Activated CD4-positive, alpha-beta T cell treated with anti-CD3 and anti-CD28 coated beads for 36 hours (primary cell): ENCODE data around the gene FRMD5. TPM values are rescaled to one million over a fixed set of nuclear protein-coding genes. Genes with fewer than 3 reads are reported as not detected.

Source experiments
- ATAC-seq: fragments of 200-7000 bp; cut with Tn5 transposase; one replicate; pipeline ENCODE4 v1.10.0; 2021; ENCODE audit warnings: mild to moderate bottlenecking, moderate library complexity
- CTCF ChIA-PET: fragments of 350-600 bp; sonication (Branson Sonifier 250); formaldehyde crosslinking; loops from one replicate; lab custom pipeline; 2021; ENCODE audit warnings: antibody characterized with exemption; lab: Charles Lee
- POLR2A ChIA-PET: fragments of 350-600 bp; sonication (Branson Sonifier 250); formaldehyde crosslinking; loops from one replicate; lab custom pipeline; 2021; ENCODE audit warnings: antibody characterized with exemption, inconsistent platforms; lab: Charles Lee
- DNase-seq: peaks from one replicate; pipeline ENCODE4 v3.0.0-alpha.2; 2020
- H3K27ac Mint-ChIP-seq: one replicate; pipeline ENCODE4 v1.8.0; 2021; ENCODE audit warnings: mixed read lengths
- H3K27me3 Mint-ChIP-seq: one replicate; pipeline ENCODE4 v1.8.0; 2021; ENCODE audit warnings: mixed read lengths
- H3K36me3 Mint-ChIP-seq: one replicate; pipeline ENCODE4 v1.8.0; 2021; ENCODE audit warnings: low read depth, mixed read lengths
- H3K4me1 Mint-ChIP-seq: one replicate; pipeline ENCODE4 v1.8.0; 2021; ENCODE audit warnings: mixed read lengths
- H3K4me3 Mint-ChIP-seq: one replicate; pipeline ENCODE4 v1.8.0; 2021; ENCODE audit warnings: mild to moderate bottlenecking, moderate library complexity, mixed read lengths
- H3K9me3 Mint-ChIP-seq: one replicate; pipeline ENCODE4 v1.8.0; 2021; ENCODE audit warnings: low read depth, mixed read lengths
- intact Hi-C, 2 experiments: fragments of 100-400 bp; cut with DNase I in 1 of 2; cut with micrococcal nuclease in 1 of 2; formaldehyde crosslinking; loops; one replicate each; pipeline versions ENCODE4 v1.14.2 to v1.15.1; 2022 to 2024; cut with DNase I, micrococcal nuclease
- total RNA-seq, 2 experiments: library from RNA; stranded (reverse); gene quantifications; one replicate each; pipeline ENCODE4 v1.2.3, GENCODE V29; 2021

The FRMD5 gene
- total RNA-seq, 2 experiments from 2014 or later: 0.16 to 0.30 TPM

GRCh38 chr15:43927203-43927602 is 267.9 kb downstream of the FRMD5 start:
- intact Hi-C loops: no loop called here

GRCh38 chr15:43923553-43923952 is 271.5 kb downstream of the FRMD5 start:
- CTCF ChIA-PET: interaction anchor here (0.6 to 1.4 kb wide), 3 partner anchors 9 to 142 kb away, joined by 3 to 4 read pairs (median 4); no protein-coding TSS in a partner anchor
- intact Hi-C loops: no loop called here

More at GRCh38 chr15:43927203-43927602, 267.9 kb downstream of the FRMD5 start:
- ATAC-seq (no peak), DNase-seq (no peak)
- ChIA-PET POLR2A (no interaction called here), CTCF (no interaction called here)
- no peaks in the 10 kb centered on the region for H3K4me1 Mint-ChIP-seq
- H3K9me3 Mint-ChIP-seq: no peaks in the 10 kb centered on the region
- H3K4me3 Mint-ChIP-seq: no peak overlapping the region
- H3K27me3 Mint-ChIP-seq: peaks cover 2% of the 10 kb centered on the region
- H3K27ac Mint-ChIP-seq: no peak overlapping the region
- H3K36me3 Mint-ChIP-seq: no peaks in the 10 kb centered on the region

GRCh38 chr15:43922021-43922420 is 273.1 kb downstream of the FRMD5 start:
- peaks cover 6% of the 10 kb centered on the region for H3K27me3 Mint-ChIP-seq
- no peak for DNase-seq
- ChIA-PET POLR2A (no interaction called here), CTCF (interaction anchor here (1.1 kb wide), 1 partner anchor 366 kb away, joined by 4 read pairs; no protein-coding TSS in a partner anchor)
- no peak overlapping the region for H3K4me3 Mint-ChIP-seq
- intact Hi-C loops: no loop called here
- no peak for ATAC-seq
- no peaks in the 10 kb centered on the region for H3K9me3 Mint-ChIP-seq
- no peak overlapping the region for H3K27ac Mint-ChIP-seq
- H3K36me3 Mint-ChIP-seq: no peaks in the 10 kb centered on the region
- no peaks in the 10 kb centered on the region for H3K4me1 Mint-ChIP-seq

More at GRCh38 chr15:43923553-43923952, 271.5 kb downstream of the FRMD5 start:
- no peak overlapping the region for H3K4me3 Mint-ChIP-seq
- DNase-seq: no peak
- peaks cover 5% of the 10 kb centered on the region for H3K27me3 Mint-ChIP-seq
- POLR2A ChIA-PET: no interaction called here
- no peaks in the 10 kb centered on the region for H3K4me1 Mint-ChIP-seq
- H3K9me3 Mint-ChIP-seq: no peaks in the 10 kb centered on the region
- no peak for ATAC-seq
- no peaks in the 10 kb centered on the region for H3K36me3 Mint-ChIP-seq
- H3K27ac Mint-ChIP-seq: no peak overlapping the region

GRCh38 chr15:43920815-43921214 is 274.3 kb downstream of the FRMD5 start:
- no peaks in the 10 kb centered on the region for H3K36me3 Mint-ChIP-seq
- DNase-seq: no peak
- POLR2A ChIA-PET: no interaction called here
- CTCF ChIA-PET: interaction anchor here (0.8 to 2.1 kb wide), 2 partner anchors 16 to 97 kb away, joined by 3 to 8 read pairs; no protein-coding TSS in a partner anchor
- H3K27me3 Mint-ChIP-seq: peaks cover 6% of the 10 kb centered on the region
- H3K9me3 Mint-ChIP-seq: no peaks in the 10 kb centered on the region
- H3K27ac Mint-ChIP-seq: no peak overlapping the region
- H3K4me3 Mint-ChIP-seq: no peak overlapping the region
- intact Hi-C loops: no loop called here
- H3K4me1 Mint-ChIP-seq: no peaks in the 10 kb centered on the region
- no peak for ATAC-seq

GRCh38 chr15:43920254-43920600 is 274.8 kb downstream of the FRMD5 start:
- CTCF ChIA-PET: interaction anchor here (2.1 kb wide), 1 partner anchor 16 kb away, joined by 8 read pairs; no protein-coding TSS in a partner anchor
- intact Hi-C loops: no loop called here
- Mint-ChIP-seq H3K36me3 (no peaks in the 10 kb centered on the region), H3K27ac (no peak overlapping the region), H3K27me3 (peaks cover 6% of the 10 kb centered on the region), H3K4me1 (no peaks in the 10 kb centered on the region), H3K4me3 (no peak overlapping the region), H3K9me3 (no peaks in the 10 kb centered on the region)
- DNase-seq (no peak), ATAC-seq (no peak)
- POLR2A ChIA-PET: no interaction called here

GRCh38 chr15:43919540-43920253 is 275.4 kb downstream of the FRMD5 start:
- H3K4me1 Mint-ChIP-seq: no peaks in the 10 kb centered on the region
- CTCF ChIA-PET: interaction anchor here (0.7 to 2.1 kb wide), 2 partner anchors 15 to 128 kb away, joined by 4 to 8 read pairs; no protein-coding TSS in a partner anchor

GRCh38 chr15:43918717-43919116 is 276.4 kb downstream of the FRMD5 start:
- Mint-ChIP-seq H3K27ac (no peak overlapping the region), H3K4me3 (no peak overlapping the region), H3K27me3 (peaks cover 6% of the 10 kb centered on the region), H3K36me3 (no peaks in the 10 kb centered on the region), H3K4me1 (no peaks in the 10 kb centered on the region), H3K9me3 (no peaks in the 10 kb centered on the region)
- ChIA-PET POLR2A (no interaction called here), CTCF (interaction anchor here (0.6 to 2.1 kb wide), 3 partner anchors 8 to 1135 kb away, joined by 3 to 8 read pairs (median 6); no protein-coding TSS in a partner anchor)
- ATAC-seq (no peak), DNase-seq (no peak)
- intact Hi-C loops: no loop called here

More at GRCh38 chr15:43919540-43920253, 275.4 kb downstream of the FRMD5 start:
- no peak for ATAC-seq
- intact Hi-C loops: no loop called here
- Mint-ChIP-seq H3K9me3 (no peaks in the 10 kb centered on the region), H3K36me3 (no peaks in the 10 kb centered on the region), H3K4me3 (no peak overlapping the region), H3K27me3 (peaks cover 6% of the 10 kb centered on the region), H3K27ac (no peak overlapping the region)
- POLR2A ChIA-PET: no interaction called here
- no peak for DNase-seq

GRCh38 chr15:43916326-43916660 is 278.8 kb downstream of the FRMD5 start:
- POLR2A ChIA-PET: no interaction called here
- peaks cover 3% of the 10 kb centered on the region for H3K4me1 Mint-ChIP-seq
- H3K4me3 Mint-ChIP-seq: no peak overlapping the region
- DNase-seq (no peak), ATAC-seq (no peak)
- H3K27me3 Mint-ChIP-seq: peaks cover 6% of the 10 kb centered on the region
- CTCF ChIA-PET: interaction anchor here (0.6 to 1.4 kb wide), 4 partner anchors 10 to 136 kb away, joined by 3 to 5 read pairs (median 3); no protein-coding TSS in a partner anchor
- H3K27ac Mint-ChIP-seq: no peak overlapping the region
- H3K9me3 Mint-ChIP-seq: no peaks in the 10 kb centered on the region
- no peaks in the 10 kb centered on the region for H3K36me3 Mint-ChIP-seq
- intact Hi-C loops: no loop called here

GRCh38 chr15:43915631-43916325 is 279.3 kb downstream of the FRMD5 start:
- peaks cover 3% of the 10 kb centered on the region for H3K4me1 Mint-ChIP-seq
- POLR2A ChIA-PET: no interaction called here

GRCh38 chr15:43913941-43914340 is 281.1 kb downstream of the FRMD5 start:
- intact Hi-C loops: no loop called here
- ATAC-seq (no peak), DNase-seq (no peak)
- H3K36me3 Mint-ChIP-seq: no peaks in the 10 kb centered on the region
- H3K9me3 Mint-ChIP-seq: no peaks in the 10 kb centered on the region
- no peak overlapping the region for H3K27ac Mint-ChIP-seq
- ChIA-PET POLR2A (no interaction called here), CTCF (interaction anchor here (1.2 kb wide), 1 partner anchor 10 kb away, joined by 4 read pairs; no protein-coding TSS in a partner anchor)
- H3K4me3 Mint-ChIP-seq: no peak overlapping the region
- H3K27me3 Mint-ChIP-seq: peaks cover 5% of the 10 kb centered on the region
- H3K4me1 Mint-ChIP-seq: peaks cover 3% of the 10 kb centered on the region

More at GRCh38 chr15:43915631-43916325, 279.3 kb downstream of the FRMD5 start:
- ATAC-seq (no peak), DNase-seq (no peak)
- Mint-ChIP-seq H3K27ac (no peak overlapping the region), H3K27me3 (peaks cover 6% of the 10 kb centered on the region), H3K9me3 (no peaks in the 10 kb centered on the region), H3K36me3 (no peaks in the 10 kb centered on the region), H3K4me3 (no peak overlapping the region)
- intact Hi-C loops: no loop called here
- CTCF ChIA-PET: interaction anchor here (0.6 to 1.6 kb wide), 6 partner anchors 9 to 304 kb away, joined by 3 to 5 read pairs (median 3); no protein-coding TSS in a partner anchor

GRCh38 chr15:43913026-43913780 is 281.9 kb downstream of the FRMD5 start:
- ATAC-seq: peak; percentile 68
- peaks cover 3% of the 10 kb centered on the region for H3K4me1 Mint-ChIP-seq

More at GRCh38 chr15:43913026-43913780, 281.9 kb downstream of the FRMD5 start:
- no peak overlapping the region for H3K27ac Mint-ChIP-seq
- ChIA-PET POLR2A (no interaction called here), CTCF (interaction anchor here (1.2 kb wide), 1 partner anchor 9 kb away, joined by 4 read pairs; no protein-coding TSS in a partner anchor)
- H3K9me3 Mint-ChIP-seq: no peaks in the 10 kb centered on the region
- H3K27me3 Mint-ChIP-seq: peaks cover 2% of the 10 kb centered on the region
- no peak overlapping the region for H3K4me3 Mint-ChIP-seq
- peak; percentile 26 for DNase-seq
- H3K36me3 Mint-ChIP-seq: no peaks in the 10 kb centered on the region
- intact Hi-C loops: no loop called here
